Parathyroid adenoma (tissue), 2 donors: ENCODE measurements around the gene MKLN1.
"Not testable (repeated sequence)": the region's sequence is repeated elsewhere in the genome, so short reads cannot be mapped to it uniquely, and the experiment has no call there.

Experiments
- H2AFZ ChIP-seq: fragments of 300-600 bp; sonication (generic); one replicate; pipeline ENCODE4 v1.7.0; 2017; ENCODE audit warnings: antibody characterized with exemption, mild to moderate bottlenecking
- H3K27ac ChIP-seq: fragments of 300-600 bp; sonication (generic); one replicate; pipeline ENCODE4 v1.7.0; 2017
- H3K27me3 ChIP-seq: fragments of 300-600 bp; sonication (generic); one replicate; pipeline ENCODE4 v1.7.0; 2017; ENCODE audit warnings: low read length; ENCODE audit not compliant: control insufficient read depth, insufficient read depth
- H3K36me3 ChIP-seq: fragments of 300-600 bp; sonication (generic); one replicate; pipeline ENCODE4 v1.7.0; 2017; ENCODE audit warnings: low read length; ENCODE audit not compliant: control insufficient read depth, insufficient read depth
- H3K4me1 ChIP-seq: fragments of 300-600 bp; sonication (generic); one replicate; pipeline ENCODE4 v1.7.0; 2017; ENCODE audit warnings: control low read depth
- H3K4me2 ChIP-seq: fragments of 300-600 bp; sonication (generic); one replicate; pipeline ENCODE4 v1.7.0; 2017; ENCODE audit warnings: low read length
- H3K4me3 ChIP-seq: fragments of 300-600 bp; sonication (generic); one replicate; pipeline ENCODE4 v1.7.0; 2017; ENCODE audit warnings: low read depth, low read length
- H3K79me2 ChIP-seq: fragments of 300-600 bp; sonication (generic); one replicate; pipeline ENCODE4 v1.7.0; 2017; ENCODE audit warnings: control low read depth
- H3K9ac ChIP-seq: fragments of 300-600 bp; sonication (generic); one replicate; pipeline ENCODE4 v1.7.0; 2017; ENCODE audit warnings: mild to moderate bottlenecking
- H3K9me3 ChIP-seq: fragments of 300-600 bp; sonication (generic); one replicate; pipeline ENCODE4 v1.7.0; 2017; ENCODE audit warnings: low read length; ENCODE audit not compliant: control insufficient read depth
- CTCF ChIP-seq: fragments of 300-600 bp; sonication (generic); IDR thresholded peaks from one replicate; pipeline ENCODE4 v1.7.0; 2017; ENCODE audit warnings: antibody characterized with exemption, mild to moderate bottlenecking
- donor health status: primary hyperparathyroidism.

The MKLN1 gene

GRCh38 chr7:131509781-131510180, 182.1 kb downstream of the MKLN1 start:
- no peaks in the 10 kb centered on the region for H3K36me3 ChIP-seq
- H3K4me2 ChIP-seq = no peak overlapping the region
- no peaks in the 10 kb centered on the region for H3K9me3 ChIP-seq
- no peaks in the 10 kb centered on the region for H3K79me2 ChIP-seq
- no peak overlapping the region for H3K9ac ChIP-seq
- no peak for TF ChIP-seq CTCF
- no peak overlapping the region for H3K4me3 ChIP-seq
- no peaks in the 10 kb centered on the region for H3K27me3 ChIP-seq
- H3K4me1 ChIP-seq = peaks cover 10% of the 10 kb centered on the region
- H2AFZ ChIP-seq = no peak overlapping the region
- no peak overlapping the region for H3K27ac ChIP-seq

GRCh38 chr7:131511071-131511470, 183.4 kb downstream of the MKLN1 start:
- Histone ChIP-seq H3K79me2 (no peaks in the 10 kb centered on the region), H3K9ac (no peak overlapping the region), H3K4me3 (no peak overlapping the region), H3K4me2 (no peak overlapping the region), H3K27ac (no peak overlapping the region), H2AFZ (no peak overlapping the region), H3K27me3 (no peaks in the 10 kb centered on the region), H3K36me3 (no peaks in the 10 kb centered on the region), H3K4me1 (peaks cover 10% of the 10 kb centered on the region), H3K9me3 (no peaks in the 10 kb centered on the region)
- TF ChIP-seq CTCF = no peak

- H2AFZ ChIP-seq = no peak overlapping the region
- no peaks in the 10 kb centered on the region for H3K79me2 ChIP-seq
- no peaks in the 10 kb centered on the region for H3K27me3 ChIP-seq
- H3K4me1 ChIP-seq = peaks cover 10% of the 10 kb centered on the region
- H3K4me2 ChIP-seq = no peak overlapping the region
- no peak overlapping the region for H3K27ac ChIP-seq
- TF ChIP-seq CTCF = no peak
- no peaks in the 10 kb centered on the region for H3K36me3 ChIP-seq
- H3K9me3 ChIP-seq = no peaks in the 10 kb centered on the region
- H3K4me3 ChIP-seq = no peak overlapping the region
- H3K9ac ChIP-seq = no peak overlapping the region
Observed at GRCh38 chr7:131511774-131512535, 184.3 kb downstream of the MKLN1 start.

- H3K79me2 ChIP-seq = no peaks in the 10 kb centered on the region
- peak overlapping the region; percentile 66 for H2AFZ ChIP-seq
- H3K27ac ChIP-seq = peak overlapping the region; percentile 42
- H3K4me2 ChIP-seq = no peak overlapping the region
- H3K4me1 ChIP-seq = peaks cover 10% of the 10 kb centered on the region
- no peak overlapping the region for H3K4me3 ChIP-seq
- no peaks in the 10 kb centered on the region for H3K9me3 ChIP-seq
- TF ChIP-seq CTCF = peak; percentile 97
- H3K36me3 ChIP-seq = no peaks in the 10 kb centered on the region
- no peak overlapping the region for H3K9ac ChIP-seq
- no peaks in the 10 kb centered on the region for H3K27me3 ChIP-seq
Observed at GRCh38 chr7:131513245-131514061, 185.8 kb downstream of the MKLN1 start.

- not testable (repeated sequence) for H3K27ac ChIP-seq, H2AFZ ChIP-seq, H3K27me3 ChIP-seq, H3K79me2 ChIP-seq, H3K9me3 ChIP-seq, H3K4me2 ChIP-seq, H3K9ac ChIP-seq, H3K36me3 ChIP-seq, H3K4me3 ChIP-seq
- peaks cover 10% of the 10 kb centered on the region for H3K4me1 ChIP-seq
Observed at GRCh38 chr7:131515471-131515870, 187.8 kb downstream of the MKLN1 start.
